ENCODE measurements around the gene FUNDC2. TPM values are rescaled to one million over a fixed set of nuclear protein-coding genes. Genes with fewer than 3 reads are reported as not detected.

The FUNDC2 gene
- total RNA-seq, 4 donors from 2014 or later = 7.8 to 51.7 (median 34.7) TPM

DNA sequence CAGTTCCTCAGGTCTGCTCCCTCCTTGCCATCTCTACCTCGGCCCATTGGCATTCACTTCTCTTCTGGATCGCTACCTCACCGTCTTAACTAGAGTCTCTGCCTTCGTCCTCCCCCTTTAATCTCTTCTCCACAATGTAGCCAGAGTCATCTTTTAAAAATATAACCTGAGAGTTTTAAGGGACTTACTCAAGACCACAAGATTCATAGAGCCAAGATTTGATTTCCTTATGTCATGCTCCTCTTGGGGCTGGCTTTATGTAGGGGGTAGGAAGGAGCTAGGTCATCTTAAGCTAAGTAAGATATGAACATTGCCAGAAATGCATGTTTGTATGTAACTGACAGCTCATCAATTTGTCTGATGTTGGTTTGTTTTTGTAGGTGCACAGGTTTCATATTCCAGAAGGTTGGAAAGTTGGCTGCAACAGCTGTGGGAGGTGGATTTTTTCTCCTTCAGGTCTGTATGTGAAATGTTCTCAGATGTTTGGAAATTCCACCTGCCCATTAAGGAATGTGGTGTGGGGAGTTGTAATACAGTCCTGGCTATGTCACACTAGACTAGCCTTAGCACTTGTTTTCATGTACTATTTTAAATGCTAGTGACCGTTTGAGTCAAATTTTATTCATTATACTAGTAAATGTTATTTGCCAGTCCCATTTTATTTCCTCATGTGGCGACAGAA lies 19.6 kb downstream of the FUNDC2 start:
- 72 to 85% methylated on average over 6 of the region's 6 CpGs for WGBS, 2 donors
- intact Hi-C loops (cut with DNase I) = no loop called here
- no peaks in the 10 kb centered on the region for H3K27me3 ChIP-seq

DNA sequence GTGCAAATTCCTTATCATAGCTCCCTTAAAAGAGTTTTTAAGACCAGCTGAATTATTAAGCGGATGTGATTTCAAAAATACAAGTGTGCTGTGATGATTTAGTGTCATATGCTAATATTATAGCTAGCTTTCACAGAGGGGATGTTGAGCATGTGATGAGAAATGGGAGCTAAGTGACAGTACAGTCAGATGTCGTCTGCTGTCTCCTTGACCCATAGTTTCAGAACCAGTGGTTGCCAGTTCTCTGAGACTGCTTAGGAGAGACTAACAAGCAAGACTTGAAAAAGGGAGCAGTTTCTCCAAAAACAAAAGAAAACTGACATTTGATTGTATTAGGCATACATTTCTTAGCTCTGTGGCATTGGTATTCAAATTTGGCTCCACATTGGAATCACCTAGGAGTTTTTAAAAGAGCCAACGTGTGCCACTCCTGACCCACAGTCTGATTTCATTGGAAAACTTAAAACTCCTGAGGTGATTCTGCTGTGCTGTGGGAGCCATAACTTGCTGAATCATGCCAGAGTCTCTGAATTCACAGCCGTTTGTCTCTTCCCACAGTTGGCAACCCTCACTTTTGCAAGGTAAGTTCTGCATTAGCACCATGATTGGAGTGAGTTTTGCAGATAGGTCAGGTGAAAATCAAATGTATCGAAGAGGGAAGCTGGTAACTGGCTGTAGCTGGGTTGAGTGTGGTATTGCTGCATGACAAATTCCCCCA lies 20.3 kb downstream of the FUNDC2 start:
- no peaks in the 10 kb centered on the region for H3K27me3 ChIP-seq
- H3K36me3 ChIP-seq = peaks cover 0 to 28% (median 0%) of the 10 kb centered on the region in 3 donors
- WGBS, 2 donors = 58 to 65% methylated on average over 3 to 5 of the region's 5 CpGs
- no peaks in the 10 kb centered on the region for H3K4me1 ChIP-seq
- intact Hi-C loops (cut with DNase I) = no loop called here
- TF ChIP-seq, protein P1, sequence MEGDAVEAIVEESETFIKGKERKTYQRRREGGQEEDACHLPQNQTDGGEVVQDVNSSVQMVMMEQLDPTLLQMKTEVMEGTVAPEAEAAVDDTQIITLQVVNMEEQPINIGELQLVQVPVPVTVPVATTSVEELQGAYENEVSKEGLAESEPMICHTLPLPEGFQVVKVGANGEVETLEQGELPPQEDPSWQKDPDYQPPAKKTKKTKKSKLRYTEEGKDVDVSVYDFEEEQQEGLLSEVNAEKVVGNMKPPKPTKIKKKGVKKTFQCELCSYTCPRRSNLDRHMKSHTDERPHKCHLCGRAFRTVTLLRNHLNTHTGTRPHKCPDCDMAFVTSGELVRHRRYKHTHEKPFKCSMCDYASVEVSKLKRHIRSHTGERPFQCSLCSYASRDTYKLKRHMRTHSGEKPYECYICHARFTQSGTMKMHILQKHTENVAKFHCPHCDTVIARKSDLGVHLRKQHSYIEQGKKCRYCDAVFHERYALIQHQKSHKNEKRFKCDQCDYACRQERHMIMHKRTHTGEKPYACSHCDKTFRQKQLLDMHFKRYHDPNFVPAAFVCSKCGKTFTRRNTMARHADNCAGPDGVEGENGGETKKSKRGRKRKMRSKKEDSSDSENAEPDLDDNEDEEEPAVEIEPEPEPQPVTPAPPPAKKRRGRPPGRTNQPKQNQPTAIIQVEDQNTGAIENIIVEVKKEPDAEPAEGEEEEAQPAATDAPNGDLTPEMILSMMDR (IDR thresholded peaks at IDR 0.05) = no peak
- no peak for TF ChIP-seq POLR2A (IDR thresholded peaks at IDR 0.05)
- H3K9me3 ChIP-seq = no peaks in the 10 kb centered on the region
- H3K27ac ChIP-seq = no peak overlapping the region
- DNase-seq = no peak
- no peak overlapping the region for H3K4me3 ChIP-seq

More for the DNA sequence above, 19.6 kb downstream of the FUNDC2 start:
- Histone ChIP-seq H3K9me3 (no peaks in the 10 kb centered on the region), H3K36me3 (peaks cover 0 to 21% (median 0%) of the 10 kb centered on the region in 3 donors), H3K4me1 (no peaks in the 10 kb centered on the region), H3K4me3 (no peak overlapping the region), H3K27ac (no peak overlapping the region)
- no peak for DNase-seq
- TF ChIP-seq POLR2A (IDR thresholded peaks at IDR 0.05) = no peak
- TF ChIP-seq, protein P1 (IDR thresholded peaks at IDR 0.05) = no peak

DNA sequence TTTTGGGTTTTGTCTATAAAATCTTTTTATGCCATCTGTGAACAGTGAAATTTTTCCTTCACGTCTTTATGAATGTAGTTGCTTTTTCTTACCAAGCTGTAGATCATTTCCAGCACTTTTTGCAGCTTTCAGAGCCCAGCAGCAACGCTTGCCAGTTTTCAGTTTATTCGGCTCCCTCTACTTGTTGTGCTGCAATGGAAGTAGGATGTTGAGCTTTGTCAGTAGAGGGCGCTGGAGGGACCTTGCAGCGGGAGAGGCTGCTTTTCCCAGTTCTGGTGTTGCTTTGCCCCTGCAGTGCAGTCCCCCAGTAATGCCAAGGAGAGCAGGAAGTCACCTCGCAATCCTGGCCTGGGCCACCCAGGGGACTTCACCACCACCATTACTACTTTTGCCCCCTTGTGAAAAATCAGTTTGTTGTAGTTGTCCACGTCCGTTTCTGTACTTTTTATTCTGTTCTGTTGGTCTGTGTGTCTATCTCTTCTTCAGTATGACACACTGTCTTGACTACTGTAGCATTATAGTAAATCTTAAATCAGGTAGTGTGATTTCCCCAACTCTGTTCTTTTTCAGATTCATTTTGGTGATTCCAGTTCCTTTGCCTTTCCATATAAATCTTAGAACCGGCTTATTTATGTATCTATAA lies 22.5 kb downstream of the FUNDC2 start:
- Histone ChIP-seq H3K36me3 (peaks cover 0 to 47% (median 0%) of the 10 kb centered on the region in 3 donors), H3K27ac (no peak overlapping the region), H3K27me3 (no peaks in the 10 kb centered on the region), H3K4me3 (no peak overlapping the region), H3K4me1 (no peaks in the 10 kb centered on the region), H3K9me3 (no peaks in the 10 kb centered on the region)
- DNase-seq = no peak
- TF ChIP-seq POLR2A (IDR thresholded peaks at IDR 0.05) = no peak
- TF ChIP-seq, protein P1 (IDR thresholded peaks at IDR 0.05) = peak in 3 of 6 experiments; percentile 35 to 44 (median 37)
- intact Hi-C loops (cut with DNase I) = no loop called here
- 42 to 52% methylated on average over 6 of the region's 9 CpGs for WGBS, 2 donors

DNA sequence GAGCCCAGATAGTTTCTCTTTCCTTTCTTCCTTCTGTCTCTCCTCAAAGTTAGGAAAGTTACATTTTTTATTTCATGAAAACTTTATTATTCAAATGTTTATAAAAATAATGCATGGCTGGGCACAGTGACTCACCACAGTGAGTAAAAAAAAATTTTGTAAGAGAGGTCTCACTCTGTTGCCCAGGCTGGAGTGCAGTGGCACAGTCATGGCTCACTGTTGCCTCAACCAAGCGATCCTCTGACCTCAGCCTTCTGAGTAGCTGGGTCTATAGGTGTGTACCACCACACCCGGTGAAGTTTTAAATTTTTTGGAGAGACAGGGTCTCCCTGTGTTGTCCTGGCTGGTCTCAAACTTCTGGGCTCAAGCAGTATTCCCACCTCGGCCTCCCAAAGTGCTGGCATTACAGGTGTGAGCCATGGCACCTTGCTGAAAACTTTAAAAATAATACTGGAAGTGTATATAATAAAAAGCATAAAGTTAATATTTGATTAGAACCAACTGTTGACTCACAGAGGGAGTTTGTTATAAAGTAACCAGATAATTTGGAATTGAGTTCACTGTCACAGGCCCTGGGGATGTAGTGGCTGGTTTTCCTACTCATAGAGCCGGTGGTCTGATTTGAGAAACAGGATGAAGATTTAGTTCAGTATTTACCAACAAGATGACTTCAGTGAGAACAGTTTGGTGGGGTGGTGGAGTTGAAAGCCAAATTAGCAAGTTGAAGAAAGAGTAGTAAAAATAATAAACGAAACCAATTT lies 26.3 kb downstream of the FUNDC2 start:
- 78 to 87% methylated on average over 3 to 5 of the region's 5 CpGs for WGBS, 2 donors
- Histone ChIP-seq H3K36me3 (peaks cover 0 to 44% (median 0%) of the 10 kb centered on the region in 3 donors), H3K4me3 (no peak overlapping the region), H3K4me1 (peaks cover 0 to 13% (median 0%) of the 10 kb centered on the region in 3 donors), H3K27me3 (no peaks in the 10 kb centered on the region), H3K27ac (no peak overlapping the region), H3K9me3 (no peaks in the 10 kb centered on the region)
- intact Hi-C loops (cut with DNase I) = no loop called here
- TF ChIP-seq, protein P1 (IDR thresholded peaks at IDR 0.05) = no peak
- no peak for TF ChIP-seq POLR2A (IDR thresholded peaks at IDR 0.05)
- no peak for DNase-seq
